AG09319 (cell line): Measurements from ENCODE around the gene AIF1.

Experiments
- DNase-seq: peaks from one replicate; pipeline ENCODE4 v3.0.0-alpha.2; 2010; ENCODE audit warnings: low read depth; ENCODE audit errors: extremely low read depth
- CTCF ChIP-seq: IDR thresholded peaks from 2 replicates; pipeline ENCODE4 v1.5.1; 2011; ENCODE audit warnings: low read depth, mild to moderate bottlenecking, inconsistent platforms, low read length, moderate library complexity

The AIF1 gene

GRCh38 chr6:31664790-31665500, 49.9 kb downstream of the AIF1 start, which contains the start of gene GPANK1:
Gene GPANK1 (minus strand): TSS chr6:31664997. CDS start chr6:31664478, 519 bp downstream.
- DNase-seq, result peak; percentile 85
- TF ChIP-seq CTCF, result no peak

DNA sequence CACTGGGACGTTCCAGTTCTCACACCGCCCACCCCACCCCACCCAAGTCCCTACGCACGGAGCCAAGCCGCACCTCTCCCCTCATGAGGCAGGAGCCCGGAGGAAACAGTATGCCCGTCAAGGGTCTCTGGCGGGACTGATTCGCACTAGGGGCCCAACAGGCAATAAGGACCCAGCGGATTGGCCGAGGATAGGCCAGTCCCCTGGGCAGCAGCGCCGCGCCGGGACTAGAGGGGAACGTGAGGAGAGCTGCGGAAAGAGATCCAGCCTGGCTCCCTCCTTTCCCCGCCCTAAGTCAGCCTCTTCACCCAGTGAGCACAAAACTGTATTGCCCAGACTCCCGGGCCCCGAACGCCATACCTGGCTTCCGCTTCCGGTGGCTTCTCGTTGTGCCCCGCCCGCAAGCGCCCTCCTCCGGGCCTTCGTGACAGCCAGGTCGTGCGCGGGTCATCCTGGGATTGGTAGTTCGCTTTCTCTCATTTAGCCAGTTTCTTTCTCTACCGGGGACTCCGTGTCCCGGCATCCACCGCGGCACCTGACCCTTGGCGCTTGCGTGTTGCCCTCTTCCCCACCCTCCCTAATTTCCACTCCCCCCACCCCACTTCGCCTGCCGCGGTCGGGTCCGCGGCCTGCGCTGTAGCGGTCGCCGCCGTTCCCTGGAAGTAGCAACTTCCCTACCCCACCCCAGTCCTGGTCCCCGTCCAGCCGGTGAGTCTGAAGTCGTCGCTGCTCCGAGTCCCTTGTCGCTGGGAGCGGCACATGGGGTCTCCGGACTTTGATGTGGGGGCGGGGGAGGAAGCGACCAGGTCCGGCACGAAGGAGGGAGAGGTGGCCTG, 50.7 kb downstream of the AIF1 start, which contains the start of gene CSNK2B:
TSS of gene CSNK2B (plus strand) at position 580 of the 836 bp plus-strand sequence. CDS start 752 bp downstream, outside the sequence.
- DNase-seq, result peak; percentile 91

GRCh38 chr6:31666337-31666965, 51.4 kb downstream of the AIF1 start:
- DNase-seq, result no peak
- no peak for TF ChIP-seq CTCF

More for the DNA sequence above, 50.7 kb downstream of the AIF1 start, which contains the start of gene CSNK2B:
- TF ChIP-seq CTCF, result no peak
